Glomerular endothelial cell (primary cell): ENCODE results near the gene CCN5. TPM values are rescaled to one million over a fixed set of nuclear protein-coding genes. Genes with fewer than 3 reads are reported as not detected.

Experiments
- total RNA-seq: library from RNA; depleted of rRNA; stranded (reverse); fragments of >200 nt; gene quantifications from 2 replicates; pipeline ENCODE4 v1.2.3, GENCODE V29; 2015

CCN5 gene
- total RNA-seq, 1 donor from 2014 or later, result not detected

Other genes starting within 250 kb of the CCN5 start
- gene TTPAL, start 239.5 kb upstream of the CCN5 start, total RNA-seq, result 7.0 and 7.5 TPM in 2 replicates
- 79.2 and 81.6 TPM in 2 replicates for gene SERINC3, start 193.3 kb upstream of the CCN5 start, total RNA-seq
- 226 and 239 TPM in 2 replicates for gene PKIG, start 132.8 kb upstream of the CCN5 start, total RNA-seq
- 35.6 and 55.5 TPM in 2 replicates for gene ADA, start 63.7 kb upstream of the CCN5 start, total RNA-seq
- 0.35 TPM in 1 of 2 replicates, not detected in the other for gene KCNK15, start 30.5 kb downstream of the CCN5 start, total RNA-seq
- gene RIMS4, start 95.2 kb downstream of the CCN5 start, total RNA-seq, result not detected in 2 replicates
- gene YWHAB, start 170.3 kb downstream of the CCN5 start, total RNA-seq, result 167 and 173 TPM in 2 replicates
- gene PABPC1L, start 194.7 kb downstream of the CCN5 start, total RNA-seq, result 2.1 and 13.6 TPM in 2 replicates
- gene TOMM34, start 245.0 kb downstream of the CCN5 start, total RNA-seq, result 36.9 and 43.0 TPM in 2 replicates